HEK293 (cell line): ENCODE results near the gene TRIML2.

Experiments
- CTCF ChIA-PET: fragments of 350-600 bp; formaldehyde crosslinking; extraction: SDS; loops from one replicate; lab custom pipeline; 2021; ENCODE audit warnings: antibody characterized with exemption; lab: Yijun Ruan, JAX
- POLR2A ChIA-PET: fragments of 300-600 bp; formaldehyde crosslinking; extraction: SDS; loops from one replicate; lab custom pipeline; 2020; ENCODE audit warnings: antibody characterized with exemption, inconsistent platforms; lab: Yijun Ruan, JAX
- H3K27ac ChIP-seq: fragments of 200-500 bp; sonication (Bioruptor generic); 2 replicates; pipeline ENCODE4 v1.5.1; 2014; ENCODE audit warnings: low read depth, low read length, control low read depth, inconsistent platforms; ENCODE audit errors: extremely low read depth
- H3K36me3 ChIP-seq, 2 experiments: fragments of 200-500 bp in 1 of 2; sonication (Bioruptor generic) in 1 of 2; 1 replicate in 1 of 2; 2 replicates in 1 of 2; pipeline ENCODE4 v1.5.1; 2014 to 2017; ENCODE audit warnings: inconsistent platforms in 2 of 2, low read length in 2 of 2; ENCODE audit not compliant: control insufficient read depth in 2 of 2, insufficient read depth in 1 of 2
- H3K4me1 ChIP-seq: fragments of 200-500 bp; sonication (Bioruptor generic); 2 replicates; pipeline ENCODE4 v1.5.1; 2014; ENCODE audit warnings: mild to moderate bottlenecking, low read length, inconsistent platforms; ENCODE audit not compliant: control insufficient read depth, insufficient read depth
- H3K4me3 ChIP-seq: 2 replicates; pipeline ENCODE4 v1.5.1; 2011; ENCODE audit warnings: low read depth, mild to moderate bottlenecking, control low read depth, low read length, moderate library complexity
- H3K9me3 ChIP-seq: fragments of 200-500 bp; sonication (Bioruptor generic); 2 replicates; pipeline ENCODE4 v1.5.1; 2014; ENCODE audit warnings: low read depth, low read length, inconsistent platforms; ENCODE audit not compliant: control insufficient read depth, insufficient read depth
- KLF1 ChIP-seq: fragments of 450-650 bp; formaldehyde crosslinking; IDR thresholded peaks from 2 replicates; pipeline ENCODE4 v1.5.1; 2016; ENCODE audit warnings: missing biosample characterization, missing genetic modification characterization
- PATZ1 ChIP-seq: fragments of 450-650 bp; formaldehyde crosslinking; IDR thresholded peaks from 2 replicates; pipeline ENCODE4 v1.5.1; 2016; ENCODE audit warnings: missing biosample characterization, missing genetic modification characterization
- SALL2 ChIP-seq: fragments of 450-650 bp; formaldehyde crosslinking; IDR thresholded peaks from 2 replicates; pipeline ENCODE4 v1.5.0; 2017; ENCODE audit warnings: missing biosample characterization, mild to moderate bottlenecking, missing genetic modification characterization, borderline replicate concordance
- SCRT1 ChIP-seq: fragments of 450-650 bp; formaldehyde crosslinking; IDR thresholded peaks from 2 replicates; pipeline ENCODE4 v1.5.1; 2016; ENCODE audit warnings: missing biosample characterization, missing genetic modification characterization, borderline replicate concordance
- WT1 ChIP-seq: fragments of 450-650 bp; formaldehyde crosslinking; IDR thresholded peaks from 2 replicates; pipeline ENCODE4 v1.5.1; 2016; ENCODE audit warnings: missing biosample characterization, missing genetic modification characterization
- ZBTB10 ChIP-seq: fragments of 450-650 bp; formaldehyde crosslinking; IDR thresholded peaks from 2 replicates; pipeline ENCODE4 v1.5.1; 2016; ENCODE audit warnings: missing biosample characterization, missing genetic modification characterization
- ZNF112 ChIP-seq: fragments of 450-650 bp; formaldehyde crosslinking; IDR thresholded peaks from 2 replicates; pipeline ENCODE4 v1.5.0; 2017; ENCODE audit warnings: missing biosample characterization, missing genetic modification characterization
- ZNF132 ChIP-seq: fragments of 450-650 bp; formaldehyde crosslinking; IDR thresholded peaks from 2 replicates; pipeline ENCODE4 v1.5.1; 2017; ENCODE audit warnings: missing biosample characterization, missing genetic modification characterization, borderline replicate concordance
- ZNF18 ChIP-seq: fragments of 450-650 bp; formaldehyde crosslinking; IDR thresholded peaks from 2 replicates; pipeline ENCODE4 v1.5.1; 2016; ENCODE audit warnings: missing biosample characterization, missing genetic modification characterization
- ZNF202 ChIP-seq: fragments of 450-650 bp; formaldehyde crosslinking; IDR thresholded peaks from 2 replicates; pipeline ENCODE4 v1.5.1; 2016; ENCODE audit warnings: missing biosample characterization, missing genetic modification characterization, borderline replicate concordance
- ZNF423 ChIP-seq: fragments of 450-650 bp; formaldehyde crosslinking; IDR thresholded peaks from 2 replicates; pipeline ENCODE4 v1.5.1; 2016; ENCODE audit warnings: missing biosample characterization, missing genetic modification characterization
- ZNF549 ChIP-seq: fragments of 450-650 bp; IDR thresholded peaks from 2 replicates; pipeline ENCODE4 v1.5.1; 2018; ENCODE audit warnings: missing biosample characterization, missing genetic modification characterization, mild to moderate bottlenecking, inconsistent platforms, moderate library complexity
- ZNF580 ChIP-seq: fragments of 450-650 bp; formaldehyde crosslinking; IDR thresholded peaks from 2 replicates; pipeline ENCODE4 v1.5.1; 2016; ENCODE audit warnings: missing biosample characterization, missing genetic modification characterization
- ZNF776 ChIP-seq: fragments of 450-650 bp; formaldehyde crosslinking; IDR thresholded peaks from 2 replicates; pipeline ENCODE4 v1.5.0; 2017; ENCODE audit warnings: missing biosample characterization, missing genetic modification characterization, borderline replicate concordance

Gene TRIML2

GRCh38 chr4:188113156-188113555, 3.8 kb upstream of the TRIML2 start:
- TF ChIP-seq SALL2 (no peak), ZNF202 (tag by site-specific recombination) (no peak), ZNF112 (tag by site-specific recombination) (no peak), ZBTB10 (tag by site-specific recombination) (no peak), ZNF132 (tag by site-specific recombination) (no peak), ZNF18 (tag by site-specific recombination) (no peak), ZNF423 (no peak), ZNF776 (tag by site-specific recombination) (no peak), ZNF549 (tag by site-specific recombination) (no peak), PATZ1 (tag by site-specific recombination) (no peak), WT1 (tag by site-specific recombination) (no peak), SCRT1 (tag by site-specific recombination) (no peak), KLF1 (no peak)
- Histone ChIP-seq H3K9me3 (no peaks in the 10 kb centered on the region), H3K4me3 (no peak overlapping the region), H3K4me1 (0 out of 2 replicates have a peak, but pooled peaks cover 4% of the 10 kb centered on the region), H3K27ac (no peak overlapping the region), H3K36me3 (no peaks in the 10 kb centered on the region)
- ChIA-PET POLR2A (no interaction called here), CTCF (no interaction called here)

- Histone ChIP-seq H3K4me1 (0 out of 2 replicates have a peak, but pooled peaks cover 4% of the 10 kb centered on the region), H3K36me3 (no peaks in the 10 kb centered on the region), H3K9me3 (no peaks in the 10 kb centered on the region), H3K27ac (no peak overlapping the region), H3K4me3 (no peak overlapping the region)
- TF ChIP-seq ZNF580 (tag by site-specific recombination), result no peak
- no peak for TF ChIP-seq ZNF132 (tag by site-specific recombination)
- ChIA-PET CTCF (interaction anchor here (0.6 kb wide), 1 partner anchor 105 kb away, joined by 6 read pairs; no protein-coding TSS in a partner anchor), POLR2A (interaction anchor here (0.6 kb wide), 1 partner anchor 630 kb away, joined by 3 read pairs; no protein-coding TSS in a partner anchor)
Measured at GRCh38 chr4:188111955-188112354, 2.6 kb upstream of the TRIML2 start.
